Parathyroid adenoma (tissue), 2 donors: ENCODE measurements around the gene TAF11.

ENCODE experiments used
- H2AFZ ChIP-seq: fragments of 300-600 bp; sonication (generic); one replicate; pipeline ENCODE4 v1.7.0; 2017; ENCODE audit warnings: antibody characterized with exemption, mild to moderate bottlenecking
- H3K27ac ChIP-seq: fragments of 300-600 bp; sonication (generic); one replicate; pipeline ENCODE4 v1.7.0; 2017
- H3K27me3 ChIP-seq: fragments of 300-600 bp; sonication (generic); one replicate; pipeline ENCODE4 v1.7.0; 2017; ENCODE audit warnings: low read length; ENCODE audit not compliant: control insufficient read depth, insufficient read depth
- H3K36me3 ChIP-seq: fragments of 300-600 bp; sonication (generic); one replicate; pipeline ENCODE4 v1.7.0; 2017; ENCODE audit warnings: low read length; ENCODE audit not compliant: control insufficient read depth, insufficient read depth
- H3K4me1 ChIP-seq: fragments of 300-600 bp; sonication (generic); one replicate; pipeline ENCODE4 v1.7.0; 2017; ENCODE audit warnings: control low read depth
- H3K4me2 ChIP-seq: fragments of 300-600 bp; sonication (generic); one replicate; pipeline ENCODE4 v1.7.0; 2017; ENCODE audit warnings: low read length
- H3K4me3 ChIP-seq: fragments of 300-600 bp; sonication (generic); one replicate; pipeline ENCODE4 v1.7.0; 2017; ENCODE audit warnings: low read depth, low read length
- H3K79me2 ChIP-seq: fragments of 300-600 bp; sonication (generic); one replicate; pipeline ENCODE4 v1.7.0; 2017; ENCODE audit warnings: control low read depth
- H3K9ac ChIP-seq: fragments of 300-600 bp; sonication (generic); one replicate; pipeline ENCODE4 v1.7.0; 2017; ENCODE audit warnings: mild to moderate bottlenecking
- H3K9me3 ChIP-seq: fragments of 300-600 bp; sonication (generic); one replicate; pipeline ENCODE4 v1.7.0; 2017; ENCODE audit warnings: low read length; ENCODE audit not compliant: control insufficient read depth
- TF ChIP-seq, protein P1 (sequence below): fragments of 300-600 bp; sonication (generic); IDR thresholded peaks from one replicate; pipeline ENCODE4 v1.7.0; 2017; ENCODE audit warnings: antibody characterized with exemption, mild to moderate bottlenecking
- donor health status: primary hyperparathyroidism.

TAF11 gene

DNA sequence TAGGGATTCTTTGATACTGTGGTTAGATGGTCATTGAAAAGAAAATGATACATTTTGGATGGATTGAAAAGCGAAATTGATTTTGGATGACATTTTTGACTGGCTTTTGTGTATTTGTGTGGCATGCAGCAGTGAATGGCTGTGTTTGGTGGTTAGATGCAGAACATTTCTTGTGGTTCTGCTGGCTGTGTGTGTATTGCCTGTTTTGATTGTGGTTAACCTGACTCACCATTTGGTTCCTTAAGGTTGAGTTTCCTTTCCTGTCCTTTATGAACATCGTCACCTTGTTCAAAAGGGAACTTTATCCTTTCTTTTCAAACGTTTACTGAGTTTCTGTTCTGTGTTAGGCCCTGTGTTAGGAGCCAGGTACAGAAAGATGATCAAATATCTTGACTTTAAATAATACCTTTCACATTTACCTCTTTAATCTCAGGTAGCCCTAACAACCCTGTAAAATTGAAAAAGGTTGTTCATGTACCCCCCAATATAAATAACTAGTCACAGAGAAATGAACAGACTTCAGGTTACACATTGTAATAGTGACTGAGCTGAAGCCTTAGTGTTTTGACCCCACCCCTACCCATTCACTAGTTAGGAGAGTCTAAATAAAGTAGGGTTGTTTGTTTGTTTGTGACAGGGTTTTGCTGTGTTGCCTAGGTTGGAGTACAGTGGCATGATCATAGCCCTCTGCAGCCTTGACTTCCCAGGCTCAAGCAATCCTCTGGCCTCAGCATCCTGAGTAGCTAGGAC, 25.0 kb upstream of the TAF11 start:
- TF ChIP-seq, protein P1, sequence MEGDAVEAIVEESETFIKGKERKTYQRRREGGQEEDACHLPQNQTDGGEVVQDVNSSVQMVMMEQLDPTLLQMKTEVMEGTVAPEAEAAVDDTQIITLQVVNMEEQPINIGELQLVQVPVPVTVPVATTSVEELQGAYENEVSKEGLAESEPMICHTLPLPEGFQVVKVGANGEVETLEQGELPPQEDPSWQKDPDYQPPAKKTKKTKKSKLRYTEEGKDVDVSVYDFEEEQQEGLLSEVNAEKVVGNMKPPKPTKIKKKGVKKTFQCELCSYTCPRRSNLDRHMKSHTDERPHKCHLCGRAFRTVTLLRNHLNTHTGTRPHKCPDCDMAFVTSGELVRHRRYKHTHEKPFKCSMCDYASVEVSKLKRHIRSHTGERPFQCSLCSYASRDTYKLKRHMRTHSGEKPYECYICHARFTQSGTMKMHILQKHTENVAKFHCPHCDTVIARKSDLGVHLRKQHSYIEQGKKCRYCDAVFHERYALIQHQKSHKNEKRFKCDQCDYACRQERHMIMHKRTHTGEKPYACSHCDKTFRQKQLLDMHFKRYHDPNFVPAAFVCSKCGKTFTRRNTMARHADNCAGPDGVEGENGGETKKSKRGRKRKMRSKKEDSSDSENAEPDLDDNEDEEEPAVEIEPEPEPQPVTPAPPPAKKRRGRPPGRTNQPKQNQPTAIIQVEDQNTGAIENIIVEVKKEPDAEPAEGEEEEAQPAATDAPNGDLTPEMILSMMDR: no peak

DNA sequence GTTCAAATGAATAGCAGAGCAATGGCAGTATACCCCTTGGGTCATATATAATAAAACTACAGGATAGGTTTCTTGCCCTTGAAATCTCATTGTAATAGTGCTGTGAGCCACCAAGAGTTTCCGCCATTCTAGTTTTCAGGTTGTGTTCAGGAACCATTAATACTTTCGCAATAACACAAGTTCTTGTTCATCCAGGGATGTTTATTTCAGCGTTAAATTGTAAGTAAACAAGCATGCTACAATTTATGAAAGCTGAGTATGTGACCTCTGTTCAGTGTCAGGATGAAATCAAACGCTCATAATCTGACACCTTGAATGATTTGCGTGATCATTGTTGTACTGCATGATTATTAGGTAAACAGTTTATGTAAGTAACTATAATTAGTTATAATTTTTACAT, 24.0 kb upstream of the TAF11 start:
- no peaks in the 10 kb centered on the region for H3K36me3 ChIP-seq
- no peak overlapping the region for H3K27ac ChIP-seq
- no peaks in the 10 kb centered on the region for H3K9me3 ChIP-seq
- H3K4me3 ChIP-seq: no peak overlapping the region
- H2AFZ ChIP-seq: no peak overlapping the region
- TF ChIP-seq, protein P1: no peak
- H3K9ac ChIP-seq: no peak overlapping the region
- H3K4me2 ChIP-seq: no peak overlapping the region
- H3K27me3 ChIP-seq: no peaks in the 10 kb centered on the region
- H3K4me1 ChIP-seq: no peaks in the 10 kb centered on the region
- H3K79me2 ChIP-seq: peaks cover 28% of the 10 kb centered on the region

More for the DNA sequence above, 25.0 kb upstream of the TAF11 start:
- Histone ChIP-seq H3K4me2 (no peak overlapping the region), H3K79me2 (peaks cover 26% of the 10 kb centered on the region), H3K9me3 (no peaks in the 10 kb centered on the region), H3K9ac (no peak overlapping the region), H3K27me3 (no peaks in the 10 kb centered on the region), H3K27ac (no peak overlapping the region), H3K4me3 (no peak overlapping the region), H3K4me1 (no peaks in the 10 kb centered on the region), H3K36me3 (no peaks in the 10 kb centered on the region), H2AFZ (no peak overlapping the region)

GRCh38 chr6:34909320-34909883, 21.6 kb upstream of the TAF11 start:
- Histone ChIP-seq H3K79me2 (peaks cover 49% of the 10 kb centered on the region), H3K9me3 (no peaks in the 10 kb centered on the region), H3K27ac (no peak overlapping the region), H2AFZ (no peak overlapping the region), H3K4me3 (no peak overlapping the region), H3K4me1 (no peaks in the 10 kb centered on the region), H3K36me3 (no peaks in the 10 kb centered on the region), H3K9ac (no peak overlapping the region), H3K27me3 (no peaks in the 10 kb centered on the region), H3K4me2 (no peak overlapping the region)
- TF ChIP-seq, protein P1: no peak

- no peaks in the 10 kb centered on the region for H3K4me1 ChIP-seq
These were observed 20.4 kb upstream of the TAF11 start for GRCh38 chr6:34908194-34908593.

More at GRCh38 chr6:34908194-34908593, 20.4 kb upstream of the TAF11 start:
- no peak overlapping the region for H3K27ac ChIP-seq
- H3K9me3 ChIP-seq: no peaks in the 10 kb centered on the region
- H3K27me3 ChIP-seq: no peaks in the 10 kb centered on the region
- no peak overlapping the region for H3K4me3 ChIP-seq
- H2AFZ ChIP-seq: no peak overlapping the region
- peaks cover 60% of the 10 kb centered on the region for H3K79me2 ChIP-seq
- no peaks in the 10 kb centered on the region for H3K36me3 ChIP-seq
- TF ChIP-seq, protein P1: no peak
- no peak overlapping the region for H3K9ac ChIP-seq
- no peak overlapping the region for H3K4me2 ChIP-seq
